ENCODE results near the gene HINT2.

DNA sequence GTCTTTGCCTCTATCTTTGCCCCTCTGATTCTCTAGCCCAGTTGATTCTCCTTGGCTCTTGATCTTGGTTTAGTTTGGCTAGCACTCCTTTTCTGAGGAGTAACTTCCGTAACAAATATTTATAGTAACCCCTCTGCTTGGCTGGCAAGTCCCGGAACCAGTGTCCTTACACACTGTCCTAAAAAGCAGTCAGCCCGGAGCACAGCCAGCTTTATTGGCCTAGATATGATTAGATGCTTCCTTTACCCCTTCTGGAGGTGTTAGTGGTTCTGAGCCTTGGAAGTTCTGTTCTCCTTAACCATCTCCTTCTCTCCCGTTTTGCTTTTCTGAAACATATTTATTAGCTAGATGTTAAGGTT lies 43.8 kb downstream of the HINT2 start:
- TF ChIP-seq, protein P1, sequence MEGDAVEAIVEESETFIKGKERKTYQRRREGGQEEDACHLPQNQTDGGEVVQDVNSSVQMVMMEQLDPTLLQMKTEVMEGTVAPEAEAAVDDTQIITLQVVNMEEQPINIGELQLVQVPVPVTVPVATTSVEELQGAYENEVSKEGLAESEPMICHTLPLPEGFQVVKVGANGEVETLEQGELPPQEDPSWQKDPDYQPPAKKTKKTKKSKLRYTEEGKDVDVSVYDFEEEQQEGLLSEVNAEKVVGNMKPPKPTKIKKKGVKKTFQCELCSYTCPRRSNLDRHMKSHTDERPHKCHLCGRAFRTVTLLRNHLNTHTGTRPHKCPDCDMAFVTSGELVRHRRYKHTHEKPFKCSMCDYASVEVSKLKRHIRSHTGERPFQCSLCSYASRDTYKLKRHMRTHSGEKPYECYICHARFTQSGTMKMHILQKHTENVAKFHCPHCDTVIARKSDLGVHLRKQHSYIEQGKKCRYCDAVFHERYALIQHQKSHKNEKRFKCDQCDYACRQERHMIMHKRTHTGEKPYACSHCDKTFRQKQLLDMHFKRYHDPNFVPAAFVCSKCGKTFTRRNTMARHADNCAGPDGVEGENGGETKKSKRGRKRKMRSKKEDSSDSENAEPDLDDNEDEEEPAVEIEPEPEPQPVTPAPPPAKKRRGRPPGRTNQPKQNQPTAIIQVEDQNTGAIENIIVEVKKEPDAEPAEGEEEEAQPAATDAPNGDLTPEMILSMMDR (IDR thresholded peaks at IDR 0.05): no peak
- peak in 1 of 3 donors; percentile 20 for TF ChIP-seq POLR2A (IDR thresholded peaks at IDR 0.05)

Data from body of pancreas (tissue), 4 donors.